ENCODE results near the gene TAB2. TPM values are rescaled to one million over a fixed set of nuclear protein-coding genes. Genes with fewer than 3 reads are reported as not detected.

TAB2 gene
- total RNA-seq, 1 experiment from 2014 or later: 56.7 TPM

DNA sequence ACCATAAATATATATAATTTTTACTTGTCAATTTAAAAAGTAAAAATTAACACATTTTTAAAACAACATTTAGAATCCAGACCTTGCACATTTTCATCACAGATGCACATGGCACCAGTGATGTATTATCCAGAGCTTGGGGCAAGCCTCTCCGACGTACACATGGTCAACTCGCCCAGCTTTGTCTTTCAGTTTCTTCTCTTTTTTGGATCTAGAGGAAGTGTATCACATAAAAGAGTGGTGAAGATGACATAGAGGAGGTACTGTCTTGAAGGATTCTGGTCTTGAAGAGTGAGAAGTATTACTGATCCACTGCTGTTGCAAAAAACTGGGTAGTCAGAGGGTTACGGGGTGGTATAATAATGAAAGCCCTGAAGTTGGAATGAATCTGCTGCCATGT lies 46.9 kb upstream of the TAB2 start:
- ChIA-PET CTCF (no interaction called here), RAD21 (ENCODE audit: low non-redundant PET in 1 of 2, low total read pairs in 2 of 2, uncharacterized antibody in 2 of 2, unreplicated experiment in 2 of 2) (no interaction called here), POLR2A (no interaction called here)
- Histone ChIP-seq H2AFZ (ENCODE audit: low read depth, low read length, poor library complexity, severe bottlenecking) (no peak overlapping the region), H3K9me3 (ENCODE audit: control insufficient read depth in 1 of 2, insufficient read depth in 1 of 2, low read depth in 1 of 2, low read length in 2 of 2) (no peaks in the 10 kb centered on the region), H4K20me1 (ENCODE audit: insufficient read depth) (no peaks in the 10 kb centered on the region), H3K36me3 (ENCODE audit: control insufficient read depth in 1 of 2, insufficient read depth in 2 of 2, low read length in 2 of 2) (no peaks in the 10 kb centered on the region), H3K4me1 (ENCODE audit: control insufficient read depth in 1 of 2, insufficient read depth in 2 of 2, low read length in 2 of 2) (peaks cover 0 to 5% of the 10 kb centered on the region in 2 experiments; a peak in 1 of 4 replicates), H3K9me2 (ENCODE audit: insufficient read depth) (no peaks in the 10 kb centered on the region), H3K79me2 (ENCODE audit: insufficient read depth, low read length) (no peaks in the 10 kb centered on the region), H3K4me2 (ENCODE audit: low read length) (no peak overlapping the region), H3K9ac (ENCODE audit: low read length) (no peak overlapping the region), H3K27ac (ENCODE audit: low read depth, low read length) (no peak overlapping the region), H3K4me3 (replicated peaks in 1 of 2; ENCODE audit: low read depth in 1 of 2, low read length in 2 of 2) (no peak overlapping the region), H3K27me3 (ENCODE audit: insufficient read depth, low read length) (no peaks in the 10 kb centered on the region)
- intact Hi-C loops (cut with micrococcal nuclease): no loop called here
- no peak for ATAC-seq
- TF ChIP-seq ZNF274 (IDR thresholded peaks at IDR 0.05; ENCODE audit: low read depth, low read length) (no peak), FOSL1 (IDR thresholded peaks at IDR 0.05; ENCODE audit: low read depth) (no peak), CEBPB (IDR thresholded peaks at IDR 0.05; ENCODE audit: low read depth) (no peak), SP1 (IDR thresholded peaks at IDR 0.05; ENCODE audit: low read depth) (no peak), JUND (IDR thresholded peaks at IDR 0.05) (no peak), CBX3 (IDR thresholded peaks at IDR 0.05; ENCODE audit: low read depth) (no peak), ELF1 (IDR thresholded peaks at IDR 0.05; ENCODE audit: borderline replicate concordance, low read depth) (no peak), EZH2 (IDR thresholded peaks at IDR 0.05) (no peak), TCF7L2 (IDR thresholded peaks at IDR 0.05; ENCODE audit: borderline replicate concordance, extremely low read depth, insufficient read depth, insufficient read length) (no peak), YY1 (IDR thresholded peaks at IDR 0.05; ENCODE audit: extremely low read depth, insufficient replicate concordance, low read depth, low read length) (no peak), POLR2A (IDR thresholded peaks at IDR 0.05; ENCODE audit: borderline replicate concordance, extremely low read depth, insufficient read depth, insufficient read length) (no peak), EGR1 (IDR thresholded peaks at IDR 0.05; ENCODE audit: low read depth) (no peak), RAD21 (IDR thresholded peaks at IDR 0.05; ENCODE audit: low read depth) (no peak), EZH2phosphoT487 (IDR thresholded peaks at IDR 0.05; ENCODE audit: borderline replicate concordance) (no peak), ZFX (IDR thresholded peaks at IDR 0.05) (no peak), POLR2AphosphoS5 (IDR thresholded peaks at IDR 0.05; ENCODE audit: low read depth, low read length) (no peak)
- TF ChIP-seq, protein P1, sequence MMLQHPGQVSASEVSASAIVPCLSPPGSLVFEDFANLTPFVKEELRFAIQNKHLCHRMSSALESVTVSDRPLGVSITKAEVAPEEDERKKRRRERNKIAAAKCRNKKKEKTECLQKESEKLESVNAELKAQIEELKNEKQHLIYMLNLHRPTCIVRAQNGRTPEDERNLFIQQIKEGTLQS (IDR thresholded peaks at IDR 0.05): no peak
- TF ChIP-seq, protein P2, sequence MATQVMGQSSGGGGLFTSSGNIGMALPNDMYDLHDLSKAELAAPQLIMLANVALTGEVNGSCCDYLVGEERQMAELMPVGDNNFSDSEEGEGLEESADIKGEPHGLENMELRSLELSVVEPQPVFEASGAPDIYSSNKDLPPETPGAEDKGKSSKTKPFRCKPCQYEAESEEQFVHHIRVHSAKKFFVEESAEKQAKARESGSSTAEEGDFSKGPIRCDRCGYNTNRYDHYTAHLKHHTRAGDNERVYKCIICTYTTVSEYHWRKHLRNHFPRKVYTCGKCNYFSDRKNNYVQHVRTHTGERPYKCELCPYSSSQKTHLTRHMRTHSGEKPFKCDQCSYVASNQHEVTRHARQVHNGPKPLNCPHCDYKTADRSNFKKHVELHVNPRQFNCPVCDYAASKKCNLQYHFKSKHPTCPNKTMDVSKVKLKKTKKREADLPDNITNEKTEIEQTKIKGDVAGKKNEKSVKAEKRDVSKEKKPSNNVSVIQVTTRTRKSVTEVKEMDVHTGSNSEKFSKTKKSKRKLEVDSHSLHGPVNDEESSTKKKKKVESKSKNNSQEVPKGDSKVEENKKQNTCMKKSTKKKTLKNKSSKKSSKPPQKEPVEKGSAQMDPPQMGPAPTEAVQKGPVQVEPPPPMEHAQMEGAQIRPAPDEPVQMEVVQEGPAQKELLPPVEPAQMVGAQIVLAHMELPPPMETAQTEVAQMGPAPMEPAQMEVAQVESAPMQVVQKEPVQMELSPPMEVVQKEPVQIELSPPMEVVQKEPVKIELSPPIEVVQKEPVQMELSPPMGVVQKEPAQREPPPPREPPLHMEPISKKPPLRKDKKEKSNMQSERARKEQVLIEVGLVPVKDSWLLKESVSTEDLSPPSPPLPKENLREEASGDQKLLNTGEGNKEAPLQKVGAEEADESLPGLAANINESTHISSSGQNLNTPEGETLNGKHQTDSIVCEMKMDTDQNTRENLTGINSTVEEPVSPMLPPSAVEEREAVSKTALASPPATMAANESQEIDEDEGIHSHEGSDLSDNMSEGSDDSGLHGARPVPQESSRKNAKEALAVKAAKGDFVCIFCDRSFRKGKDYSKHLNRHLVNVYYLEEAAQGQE (IDR thresholded peaks at IDR 0.05; ENCODE audit: low read depth): no peak
- TF ChIP-seq, protein P3, sequence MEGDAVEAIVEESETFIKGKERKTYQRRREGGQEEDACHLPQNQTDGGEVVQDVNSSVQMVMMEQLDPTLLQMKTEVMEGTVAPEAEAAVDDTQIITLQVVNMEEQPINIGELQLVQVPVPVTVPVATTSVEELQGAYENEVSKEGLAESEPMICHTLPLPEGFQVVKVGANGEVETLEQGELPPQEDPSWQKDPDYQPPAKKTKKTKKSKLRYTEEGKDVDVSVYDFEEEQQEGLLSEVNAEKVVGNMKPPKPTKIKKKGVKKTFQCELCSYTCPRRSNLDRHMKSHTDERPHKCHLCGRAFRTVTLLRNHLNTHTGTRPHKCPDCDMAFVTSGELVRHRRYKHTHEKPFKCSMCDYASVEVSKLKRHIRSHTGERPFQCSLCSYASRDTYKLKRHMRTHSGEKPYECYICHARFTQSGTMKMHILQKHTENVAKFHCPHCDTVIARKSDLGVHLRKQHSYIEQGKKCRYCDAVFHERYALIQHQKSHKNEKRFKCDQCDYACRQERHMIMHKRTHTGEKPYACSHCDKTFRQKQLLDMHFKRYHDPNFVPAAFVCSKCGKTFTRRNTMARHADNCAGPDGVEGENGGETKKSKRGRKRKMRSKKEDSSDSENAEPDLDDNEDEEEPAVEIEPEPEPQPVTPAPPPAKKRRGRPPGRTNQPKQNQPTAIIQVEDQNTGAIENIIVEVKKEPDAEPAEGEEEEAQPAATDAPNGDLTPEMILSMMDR (IDR thresholded peaks at IDR 0.05 in 2 of 3, conservative IDR thresholded peaks at IDR 0.05 in 1 of 3; ENCODE audit: borderline replicate concordance in 1 of 3, insufficient read depth in 1 of 3, low read depth in 2 of 3, low read length in 2 of 3): no peak
- TF ChIP-seq, protein P4, sequence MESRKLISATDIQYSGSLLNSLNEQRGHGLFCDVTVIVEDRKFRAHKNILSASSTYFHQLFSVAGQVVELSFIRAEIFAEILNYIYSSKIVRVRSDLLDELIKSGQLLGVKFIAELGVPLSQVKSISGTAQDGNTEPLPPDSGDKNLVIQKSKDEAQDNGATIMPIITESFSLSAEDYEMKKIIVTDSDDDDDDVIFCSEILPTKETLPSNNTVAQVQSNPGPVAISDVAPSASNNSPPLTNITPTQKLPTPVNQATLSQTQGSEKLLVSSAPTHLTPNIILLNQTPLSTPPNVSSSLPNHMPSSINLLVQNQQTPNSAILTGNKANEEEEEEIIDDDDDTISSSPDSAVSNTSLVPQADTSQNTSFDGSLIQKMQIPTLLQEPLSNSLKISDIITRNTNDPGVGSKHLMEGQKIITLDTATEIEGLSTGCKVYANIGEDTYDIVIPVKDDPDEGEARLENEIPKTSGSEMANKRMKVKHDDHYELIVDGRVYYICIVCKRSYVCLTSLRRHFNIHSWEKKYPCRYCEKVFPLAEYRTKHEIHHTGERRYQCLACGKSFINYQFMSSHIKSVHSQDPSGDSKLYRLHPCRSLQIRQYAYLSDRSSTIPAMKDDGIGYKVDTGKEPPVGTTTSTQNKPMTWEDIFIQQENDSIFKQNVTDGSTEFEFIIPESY (IDR thresholded peaks at IDR 0.05; ENCODE audit: extremely low read depth, insufficient replicate concordance, low read length): no peak
- DNase-seq (ENCODE audit: low read depth, low spot score): no peak
- BruUV-seq (replicated peaks): no TSS peak

All from HCT116 (cell line).